LoVo (cell line): Measurements from ENCODE around the gene NEGR1.

Experiments used
- DNase-seq: peaks from one replicate; pipeline ENCODE4 v3.0.0-alpha.2; 2016; ENCODE audit warnings: low spot score

Gene NEGR1

GRCh38 chr1:71850515-71850914 is 431.8 kb downstream of the NEGR1 start:
- DNase-seq = no peak

GRCh38 chr1:71843012-71843411 is 439.3 kb downstream of the NEGR1 start:
- no peak for DNase-seq

DNA sequence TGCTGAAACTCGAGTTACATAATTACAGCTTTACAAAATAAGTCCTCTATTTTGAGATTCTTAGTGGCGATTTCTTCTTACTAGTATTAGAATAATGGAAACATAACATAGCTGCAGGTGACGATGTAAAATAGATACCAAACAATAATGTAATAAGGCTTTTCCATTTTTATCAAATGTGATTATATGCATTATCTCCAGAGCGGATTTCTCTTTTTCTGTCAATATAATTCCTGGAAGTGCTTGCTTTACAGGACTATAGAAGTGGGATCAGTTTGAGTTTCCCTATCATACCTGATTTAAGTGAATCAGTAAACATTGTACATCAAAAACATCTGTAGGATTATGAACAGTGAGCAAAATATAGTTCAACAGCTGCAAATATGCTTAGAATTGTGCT is 442.5 kb downstream of the NEGR1 start:
- no peak for DNase-seq

DNA sequence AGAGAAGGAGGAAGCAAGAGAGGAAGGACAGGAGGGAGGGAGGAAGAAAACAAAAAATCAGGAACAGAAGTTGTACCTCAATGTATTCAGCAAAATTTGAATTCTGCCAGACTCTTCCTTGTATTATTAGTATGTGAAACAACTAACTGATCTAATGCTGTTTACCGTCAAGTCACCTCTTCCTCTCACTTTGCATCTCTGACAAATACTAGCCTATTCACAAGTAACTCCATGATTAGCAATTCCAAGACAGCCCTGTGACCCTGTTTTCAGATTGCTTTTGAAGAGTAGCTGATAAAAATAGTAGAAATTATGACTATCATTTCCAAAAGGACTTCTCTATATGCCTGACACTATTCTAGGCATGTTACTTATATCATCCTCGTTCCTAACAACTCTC is 445.4 kb downstream of the NEGR1 start:
- no peak for DNase-seq

DNA sequence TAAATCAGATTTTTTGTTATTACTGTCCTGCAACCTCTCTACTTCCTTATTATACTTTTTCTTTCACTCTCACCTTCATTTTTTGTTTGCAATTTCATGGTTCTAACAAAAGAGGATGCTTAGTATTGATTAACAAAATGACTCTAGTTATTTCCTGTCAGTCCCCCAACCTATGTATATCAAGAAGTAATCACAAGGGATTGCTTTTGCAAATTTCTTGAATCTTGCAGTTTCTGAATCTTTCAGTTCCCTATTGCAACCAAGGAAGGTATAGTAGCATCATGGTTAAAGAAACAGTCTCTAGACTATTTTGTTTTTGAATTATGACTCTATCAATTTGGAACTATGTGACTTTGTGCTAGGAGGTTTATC is 446.9 kb downstream of the NEGR1 start:
- DNase-seq = no peak

- no peak for DNase-seq
Measured at GRCh38 chr1:71834601-71835441, 447.5 kb downstream of the NEGR1 start.

- DNase-seq = no peak
Measured at GRCh38 chr1:71831646-71832045, 450.7 kb downstream of the NEGR1 start.

- DNase-seq = no peak
Measured at GRCh38 chr1:71829346-71829745, 453.0 kb downstream of the NEGR1 start.

DNA sequence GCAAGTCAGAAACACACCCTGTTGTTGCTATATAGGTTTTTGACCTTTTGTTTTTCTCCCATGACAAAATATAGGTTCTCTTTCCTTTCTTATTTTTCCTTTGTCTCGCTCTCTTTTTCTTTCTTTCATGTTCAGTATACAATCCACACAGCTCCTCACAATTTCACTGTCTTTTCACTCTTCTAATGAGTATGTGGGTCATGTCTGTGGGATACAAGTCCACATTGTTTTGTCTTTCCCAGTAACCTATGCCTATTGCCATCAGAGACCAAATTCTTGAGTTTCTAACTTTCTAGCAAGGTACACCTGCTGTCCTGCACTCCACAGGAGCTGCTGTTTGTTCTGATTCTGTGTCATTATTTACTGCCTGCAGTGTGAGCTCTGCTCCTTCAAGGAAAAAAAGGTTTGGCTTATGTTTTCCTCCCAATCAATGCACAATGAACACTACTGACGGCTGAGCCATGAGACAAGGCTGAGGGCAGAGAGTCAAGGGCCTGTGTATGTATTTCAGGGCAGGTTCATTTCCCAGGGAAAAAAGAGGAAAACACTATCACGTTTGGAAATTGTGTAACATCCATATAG is 453.8 kb downstream of the NEGR1 start:
- no peak for DNase-seq

DNA sequence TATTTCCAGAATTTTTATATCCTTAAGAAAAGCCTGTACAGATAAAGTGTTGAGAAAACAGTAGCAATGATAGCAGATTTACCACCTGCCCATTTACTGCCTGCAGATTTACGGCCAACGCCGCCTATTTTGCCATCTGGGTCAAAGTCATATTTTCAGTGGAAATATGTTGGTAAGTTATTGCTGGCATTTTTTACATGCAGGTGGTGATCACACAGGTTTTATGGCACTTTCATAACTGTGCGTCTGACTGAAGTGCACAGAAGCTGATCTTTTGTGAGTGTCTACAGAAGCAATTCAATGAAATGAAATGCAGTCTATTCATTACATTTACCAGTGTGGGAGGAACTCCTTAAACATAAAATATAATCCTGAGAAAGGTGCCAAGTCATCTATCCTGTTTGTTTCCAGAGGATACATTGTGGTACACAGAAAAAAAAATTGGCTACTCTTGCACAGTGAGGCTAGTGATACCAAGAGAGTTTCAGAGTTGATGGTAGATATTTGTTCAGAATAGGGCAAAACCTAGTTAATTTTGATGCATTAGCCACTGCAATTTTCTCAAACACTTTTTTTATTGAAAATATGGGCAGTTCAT is 458.5 kb downstream of the NEGR1 start:
- no peak for DNase-seq

- no peak for DNase-seq
Measured at GRCh38 chr1:71817028-71817427, 465.3 kb downstream of the NEGR1 start.

GRCh38 chr1:71809085-71809484 is 473.3 kb downstream of the NEGR1 start:
- no peak for DNase-seq

GRCh38 chr1:71804140-71804539 is 478.2 kb downstream of the NEGR1 start:
- DNase-seq = no peak

DNA sequence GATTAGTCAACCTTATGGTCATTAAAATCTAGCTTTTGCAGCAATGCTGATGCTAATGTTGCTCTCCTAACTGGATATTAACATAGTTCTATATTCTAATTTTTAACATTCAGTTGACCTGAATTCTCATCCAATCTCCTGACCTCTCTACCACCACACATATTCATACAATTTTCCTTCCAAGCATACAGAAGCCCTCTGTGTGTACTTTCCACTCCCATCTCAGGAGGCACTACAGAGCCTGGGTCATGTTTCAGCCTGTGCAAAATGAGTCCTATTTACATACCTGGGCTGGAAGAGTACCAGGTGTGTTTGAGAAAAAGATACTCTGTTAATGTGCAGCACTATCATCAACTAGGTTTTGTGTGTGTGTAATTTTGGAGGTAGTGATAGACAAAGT is 486.3 kb downstream of the NEGR1 start:
- no peak for DNase-seq

DNA sequence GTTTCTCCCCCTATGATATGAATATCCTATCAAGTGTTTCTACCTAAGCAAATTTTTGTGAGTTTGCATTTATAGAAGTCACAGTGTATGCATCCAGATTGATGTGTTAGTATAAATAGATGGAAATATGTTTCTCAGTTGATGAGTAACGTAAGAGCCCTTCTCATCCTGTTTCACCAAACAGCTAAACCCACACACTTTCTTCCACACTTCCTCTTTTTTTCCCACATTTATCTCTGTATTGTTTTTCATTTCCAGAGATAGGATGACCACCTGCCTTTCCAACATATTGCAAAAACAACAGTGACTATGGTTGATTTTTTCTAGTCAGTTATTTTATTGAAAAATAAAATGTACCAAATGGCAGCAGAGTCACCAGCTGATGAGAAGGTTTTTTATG is 490.1 kb downstream of the NEGR1 start:
- no peak for DNase-seq

DNA sequence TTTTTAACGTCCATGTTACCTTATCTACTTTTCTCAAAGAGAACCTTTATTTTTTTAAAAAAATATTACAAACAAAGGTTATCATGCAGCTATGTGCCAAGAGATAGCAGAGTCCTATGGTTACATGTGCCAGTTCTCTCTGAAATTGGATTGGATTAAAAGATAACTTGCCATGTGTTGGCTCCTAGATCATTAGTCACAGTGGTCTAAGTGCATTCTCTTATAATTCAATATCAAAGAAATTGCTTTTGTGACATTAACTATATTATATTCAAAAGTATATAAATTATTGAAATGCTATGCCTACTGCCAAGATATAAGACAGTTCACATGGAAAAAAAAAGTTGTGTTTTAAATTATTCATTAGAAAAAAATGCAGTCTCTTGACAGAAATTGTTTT is 494.2 kb downstream of the NEGR1 start:
- no peak for DNase-seq

- DNase-seq = no peak
Measured at GRCh38 chr1:71787699-71788098, 494.6 kb downstream of the NEGR1 start.

DNA sequence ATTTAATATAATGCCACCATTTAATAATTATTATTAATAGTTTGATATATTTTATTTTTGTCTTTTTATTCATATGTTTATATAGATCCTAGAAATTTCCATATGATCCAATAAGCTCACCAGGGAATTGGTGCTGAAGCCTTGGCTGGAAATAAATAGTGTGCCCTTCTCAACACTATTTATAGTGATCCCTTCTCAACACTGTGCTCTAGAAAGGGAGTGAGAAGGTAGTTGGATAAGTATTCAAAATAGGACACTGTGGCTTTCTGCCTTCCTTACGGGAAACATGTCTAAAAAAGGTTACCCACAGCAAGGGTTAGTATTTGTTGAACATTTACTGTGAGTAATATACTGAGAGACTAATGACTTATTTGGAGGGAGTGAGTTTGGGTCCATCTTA is 496.1 kb downstream of the NEGR1 start:
- no peak for DNase-seq

- DNase-seq = no peak
Measured at GRCh38 chr1:71785450-71785849, 496.9 kb downstream of the NEGR1 start.

DNA sequence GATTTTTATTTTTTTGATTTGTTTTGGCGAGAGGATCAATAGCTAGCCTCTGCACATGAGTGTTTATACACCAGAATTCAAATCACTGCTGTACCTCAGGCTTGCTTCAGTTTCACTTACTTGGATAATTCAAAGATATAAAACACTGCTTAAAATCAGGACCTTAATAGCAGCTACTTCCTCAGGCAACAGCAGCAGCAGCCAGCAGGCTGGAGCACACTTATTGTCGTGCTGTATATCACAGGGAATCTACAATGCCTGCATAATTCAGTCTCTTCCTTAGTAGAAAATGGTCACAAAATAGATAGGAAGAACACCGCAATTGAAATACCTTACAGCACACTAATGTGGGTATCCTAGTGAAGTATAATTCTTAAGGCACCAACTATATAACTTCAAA is 497.3 kb downstream of the NEGR1 start:
- no peak for DNase-seq

DNA sequence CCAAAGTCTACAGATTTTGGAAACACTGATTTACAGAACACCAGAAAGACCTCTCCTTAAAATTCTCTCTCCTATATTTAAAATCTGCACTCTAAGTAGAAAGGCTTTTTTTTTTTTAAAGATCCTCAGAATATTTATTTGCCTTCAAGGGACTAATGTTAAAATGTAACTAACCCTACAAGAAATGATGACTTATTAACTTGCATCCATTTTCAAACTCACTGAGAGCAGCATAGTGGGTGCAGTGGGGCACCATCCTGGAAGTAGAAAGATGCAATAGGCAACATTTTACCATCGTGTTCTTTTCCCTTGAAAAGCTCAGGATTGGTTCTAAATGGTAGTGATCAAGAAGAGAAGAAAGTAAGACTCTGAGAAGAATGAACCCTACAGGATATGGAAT is 498.1 kb downstream of the NEGR1 start:
- no peak for DNase-seq

DNA sequence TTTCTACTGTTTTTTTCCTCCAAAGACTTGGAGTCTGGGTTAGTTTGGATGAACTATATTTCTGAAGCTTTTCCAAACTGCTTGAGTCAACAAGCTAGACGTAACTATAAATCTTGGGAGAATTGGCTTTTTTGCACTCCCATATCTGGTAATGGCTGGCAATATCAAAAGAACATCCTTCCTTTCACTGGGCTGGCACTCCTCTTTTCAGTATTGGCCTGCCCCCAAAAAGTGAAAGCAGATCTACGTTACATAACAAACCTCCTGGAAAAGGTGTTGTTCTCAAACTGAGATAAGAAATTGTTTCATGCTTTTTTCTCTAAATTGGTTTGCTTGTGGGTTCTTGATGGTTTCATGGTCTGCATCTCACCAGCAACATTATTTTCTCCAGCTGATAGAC is 499.3 kb downstream of the NEGR1 start:
- DNase-seq = no peak

DNA sequence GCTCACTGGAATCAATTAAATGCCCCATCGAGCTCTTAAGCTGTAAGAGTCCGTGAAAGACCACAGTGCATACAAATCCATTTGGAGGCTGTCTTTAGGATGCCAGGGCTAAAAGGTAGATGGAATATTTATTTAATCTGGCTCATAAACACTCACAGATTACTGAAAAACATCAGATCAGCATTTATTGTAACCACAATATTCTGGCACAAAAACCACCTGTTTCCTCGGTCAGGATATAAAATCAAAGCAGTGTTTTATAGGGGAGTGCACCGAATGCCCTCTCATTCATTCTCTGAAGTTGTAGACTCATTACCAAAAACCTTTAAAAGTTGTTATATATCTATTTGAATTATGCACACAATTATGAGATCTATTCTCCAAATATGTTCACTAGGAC is 500.9 kb downstream of the NEGR1 start:
- DNase-seq = no peak

GRCh38 chr1:71780681-71781080 is 501.7 kb downstream of the NEGR1 start:
- no peak for DNase-seq
